HEK293 (cell line): ENCODE results near the gene CUTC.

ENCODE experiments used
- CTCF ChIA-PET: fragments of 350-600 bp; formaldehyde crosslinking; extraction: SDS; loops from one replicate; lab custom pipeline; 2021; ENCODE audit warnings: antibody characterized with exemption; lab: Yijun Ruan, JAX
- POLR2A ChIA-PET: fragments of 300-600 bp; formaldehyde crosslinking; extraction: SDS; loops from one replicate; lab custom pipeline; 2020; ENCODE audit warnings: antibody characterized with exemption, inconsistent platforms; lab: Yijun Ruan, JAX
- H3K27ac ChIP-seq: fragments of 200-500 bp; sonication (Bioruptor generic); 2 replicates; pipeline ENCODE4 v1.5.1; 2014; ENCODE audit warnings: low read depth, low read length, control low read depth, inconsistent platforms; ENCODE audit errors: extremely low read depth
- H3K36me3 ChIP-seq, 2 experiments: fragments of 200-500 bp in 1 of 2; sonication (Bioruptor generic) in 1 of 2; 1 replicate in 1 of 2; 2 replicates in 1 of 2; pipeline ENCODE4 v1.5.1; 2014 to 2017; ENCODE audit warnings: inconsistent platforms in 2 of 2, low read length in 2 of 2; ENCODE audit not compliant: control insufficient read depth in 2 of 2, insufficient read depth in 1 of 2
- H3K4me1 ChIP-seq: fragments of 200-500 bp; sonication (Bioruptor generic); 2 replicates; pipeline ENCODE4 v1.5.1; 2014; ENCODE audit warnings: mild to moderate bottlenecking, low read length, inconsistent platforms; ENCODE audit not compliant: control insufficient read depth, insufficient read depth
- H3K4me3 ChIP-seq: 2 replicates; pipeline ENCODE4 v1.5.1; 2011; ENCODE audit warnings: low read depth, mild to moderate bottlenecking, control low read depth, low read length, moderate library complexity
- H3K9me3 ChIP-seq: fragments of 200-500 bp; sonication (Bioruptor generic); 2 replicates; pipeline ENCODE4 v1.5.1; 2014; ENCODE audit warnings: low read depth, low read length, inconsistent platforms; ENCODE audit not compliant: control insufficient read depth, insufficient read depth
- BCL11B ChIP-seq: fragments of 450-650 bp; formaldehyde crosslinking; IDR thresholded peaks from 2 replicates; pipeline ENCODE4 v1.5.1; 2016; ENCODE audit warnings: low read depth, missing biosample characterization, missing genetic modification characterization
- BCL6B ChIP-seq: fragments of 450-650 bp; formaldehyde crosslinking; IDR thresholded peaks from 2 replicates; pipeline ENCODE4 v1.5.1; 2017; ENCODE audit warnings: missing biosample characterization, missing genetic modification characterization
- GFI1B ChIP-seq: fragments of 450-650 bp; formaldehyde crosslinking; IDR thresholded peaks from 2 replicates; pipeline ENCODE4 v1.5.1; 2016; ENCODE audit warnings: missing biosample characterization, missing genetic modification characterization
- HOXA7 ChIP-seq: sonication (generic); formaldehyde crosslinking; IDR thresholded peaks from 2 replicates; pipeline ENCODE4 v1.8.1; 2022; ENCODE audit warnings: missing genetic modification reagents, borderline replicate concordance
- KLF1 ChIP-seq: fragments of 450-650 bp; formaldehyde crosslinking; IDR thresholded peaks from 2 replicates; pipeline ENCODE4 v1.5.1; 2016; ENCODE audit warnings: missing biosample characterization, missing genetic modification characterization
- KLF8 ChIP-seq: fragments of 450-650 bp; formaldehyde crosslinking; IDR thresholded peaks from 2 replicates; pipeline ENCODE4 v1.5.1; 2016; ENCODE audit warnings: missing biosample characterization, missing genetic modification characterization
- MEIS1 ChIP-seq: sonication (generic); formaldehyde crosslinking; IDR thresholded peaks from 2 replicates; pipeline ENCODE4 v1.8.1; 2022; ENCODE audit warnings: missing genetic modification reagents, mild to moderate bottlenecking, borderline replicate concordance
- MZF1 ChIP-seq: fragments of 450-650 bp; formaldehyde crosslinking; IDR thresholded peaks from 2 replicates; pipeline ENCODE4 v1.5.1; 2017; ENCODE audit warnings: missing biosample characterization, missing genetic modification characterization, borderline replicate concordance
- SP7 ChIP-seq: fragments of 450-650 bp; formaldehyde crosslinking; IDR thresholded peaks from 2 replicates; pipeline ENCODE4 v1.5.1; 2016; ENCODE audit warnings: missing biosample characterization, missing genetic modification characterization
- ZEB2 ChIP-seq: fragments of 450-650 bp; formaldehyde crosslinking; IDR thresholded peaks from 2 replicates; pipeline ENCODE4 v1.5.1; 2016; ENCODE audit warnings: missing biosample characterization, missing genetic modification characterization
- ZFHX2 ChIP-seq: fragments of 450-650 bp; formaldehyde crosslinking; conservative IDR thresholded peaks from 2 replicates; pipeline ENCODE4 v1.5.1; 2016; ENCODE audit warnings: missing biosample characterization, missing genetic modification characterization
- ZFP37 ChIP-seq: fragments of 450-650 bp; formaldehyde crosslinking; IDR thresholded peaks from 2 replicates; pipeline ENCODE4 v1.5.1; 2016; ENCODE audit warnings: missing biosample characterization, missing genetic modification characterization
- ZNF114 ChIP-seq: fragments of 450-650 bp; formaldehyde crosslinking; IDR thresholded peaks from 2 replicates; pipeline ENCODE4 v1.5.0; 2017; ENCODE audit warnings: missing biosample characterization, missing genetic modification characterization
- ZNF214 ChIP-seq: fragments of 450-650 bp; formaldehyde crosslinking; IDR thresholded peaks from 2 replicates; pipeline ENCODE4 v1.5.1; 2017; ENCODE audit warnings: missing biosample characterization, mild to moderate bottlenecking, missing genetic modification characterization, borderline replicate concordance
- ZNF23 ChIP-seq: fragments of 450-650 bp; formaldehyde crosslinking; IDR thresholded peaks from 2 replicates; pipeline ENCODE4 v1.5.1; 2016; ENCODE audit warnings: missing biosample characterization, missing genetic modification characterization, borderline replicate concordance
- ZNF248 ChIP-seq: fragments of 450-650 bp; formaldehyde crosslinking; IDR thresholded peaks from 2 replicates; pipeline ENCODE4 v1.5.1; 2017; ENCODE audit warnings: missing biosample characterization, missing genetic modification characterization
- ZNF26 ChIP-seq: fragments of 450-650 bp; formaldehyde crosslinking; IDR thresholded peaks from 2 replicates; pipeline ENCODE4 v1.5.1; 2016; ENCODE audit warnings: missing biosample characterization, missing genetic modification characterization
- ZNF274 ChIP-seq, 2 experiments: fragments of 200-500 bp in 1 of 2; fragments of 450-650 bp in 1 of 2; sonication (Bioruptor generic) in 1 of 2; formaldehyde crosslinking in 1 of 2; IDR thresholded peaks; 2 replicates each; pipeline versions ENCODE4 v1.5.1 to v1.6.1; 2014 to 2016; ENCODE audit warnings: borderline replicate concordance in 1 of 2, inconsistent platforms in 1 of 2, low read length in 1 of 2, missing biosample characterization in 1 of 2, missing genetic modification characterization in 1 of 2
- ZNF302 ChIP-seq: fragments of 450-650 bp; formaldehyde crosslinking; IDR thresholded peaks from 2 replicates; pipeline ENCODE4 v1.5.1; 2016; ENCODE audit warnings: missing biosample characterization, missing genetic modification characterization, low read depth
- ZNF335 ChIP-seq: fragments of 450-650 bp; formaldehyde crosslinking; conservative IDR thresholded peaks from 2 replicates; pipeline ENCODE4 v1.5.1; 2016; ENCODE audit warnings: missing biosample characterization, missing genetic modification characterization
- ZNF341 ChIP-seq: fragments of 450-650 bp; formaldehyde crosslinking; IDR thresholded peaks from 2 replicates; pipeline ENCODE4; 2016; ENCODE audit warnings: low read depth, missing biosample characterization, missing genetic modification characterization
- ZNF350 ChIP-seq: fragments of 450-650 bp; formaldehyde crosslinking; IDR thresholded peaks from 2 replicates; pipeline ENCODE4 v1.5.0; 2017; ENCODE audit warnings: missing biosample characterization, mild to moderate bottlenecking, missing genetic modification characterization
- ZNF366 ChIP-seq: fragments of 450-650 bp; formaldehyde crosslinking; conservative IDR thresholded peaks from 2 replicates; pipeline ENCODE4 v1.5.1; 2016; ENCODE audit warnings: missing biosample characterization, missing genetic modification characterization
- ZNF391 ChIP-seq: fragments of 450-650 bp; formaldehyde crosslinking; IDR thresholded peaks from 2 replicates; pipeline ENCODE4 v1.5.1; 2016; ENCODE audit warnings: low read depth, missing biosample characterization, missing genetic modification characterization, borderline replicate concordance
- ZNF529 ChIP-seq: fragments of 450-650 bp; formaldehyde crosslinking; IDR thresholded peaks from 2 replicates; pipeline ENCODE4 v1.5.1; 2017; ENCODE audit warnings: missing genetic modification characterization, missing biosample characterization; ENCODE audit not compliant: insufficient replicate concordance
- ZNF580 ChIP-seq: fragments of 450-650 bp; formaldehyde crosslinking; IDR thresholded peaks from 2 replicates; pipeline ENCODE4 v1.5.1; 2016; ENCODE audit warnings: missing biosample characterization, missing genetic modification characterization
- ZNF701 ChIP-seq: fragments of 450-650 bp; formaldehyde crosslinking; IDR thresholded peaks from 2 replicates; pipeline ENCODE4 v1.5.1; 2016; ENCODE audit warnings: missing biosample characterization, missing genetic modification characterization
- ZNF76 ChIP-seq: fragments of 450-650 bp; formaldehyde crosslinking; IDR thresholded peaks from 2 replicates; pipeline ENCODE4; 2016; ENCODE audit warnings: low read depth, missing biosample characterization, missing genetic modification characterization, borderline replicate concordance
- ZNF768 ChIP-seq: fragments of 450-650 bp; formaldehyde crosslinking; IDR thresholded peaks from 2 replicates; pipeline ENCODE4 v1.5.1; 2018; ENCODE audit warnings: missing biosample characterization, mild to moderate bottlenecking, missing genetic modification characterization
- ZSCAN18 ChIP-seq: fragments of 450-650 bp; formaldehyde crosslinking; IDR thresholded peaks from 2 replicates; pipeline ENCODE4 v1.5.1; 2016; ENCODE audit warnings: missing biosample characterization, missing genetic modification characterization

CUTC gene

GRCh38 chr10:99770408-99771045 lies 38.5 kb downstream of the CUTC start:
- no peaks in the 10 kb centered on the region for H3K4me1 ChIP-seq
- H3K9me3 ChIP-seq = no peaks in the 10 kb centered on the region
- no peaks in the 10 kb centered on the region for H3K36me3 ChIP-seq
- CTCF ChIA-PET = interaction anchor here (0.5 to 0.7 kb wide), 3 partner anchors 285 to 1107 kb away, joined by 3 to 4 read pairs (median 3); no protein-coding TSS in a partner anchor
- TF ChIP-seq ZNF214 (tag by site-specific recombination) (no peak), ZNF701 (no peak), MZF1 (tag by site-specific recombination) (no peak), BCL11B (tag by site-specific recombination) (no peak), ZNF580 (tag by site-specific recombination) (no peak), ZNF26 (no peak), ZNF350 (tag by site-specific recombination) (no peak), HOXA7 (no peak), ZSCAN18 (tag by site-specific recombination) (no peak), ZEB2 (tag by site-specific recombination) (no peak), ZNF23 (tag by site-specific recombination) (no peak), ZNF768 (tag by site-specific recombination) (no peak), BCL6B (tag by site-specific recombination) (no peak), ZNF76 (tag by site-specific recombination) (no peak)
- no peak overlapping the region for H3K27ac ChIP-seq
- POLR2A ChIA-PET = no interaction called here
- H3K4me3 ChIP-seq = no peak overlapping the region

- no peak overlapping the region for H3K27ac ChIP-seq
- H3K4me3 ChIP-seq = no peak overlapping the region
- CTCF ChIA-PET = interaction anchor here (0.6 kb wide), 2 partner anchors 530 to 740 kb away, joined by 4 to 5 read pairs; no protein-coding TSS in a partner anchor
- POLR2A ChIA-PET = interaction anchor here (1.0 kb wide), 1 partner anchor 44 kb away, joined by 3 read pairs; the partner anchor contains the start of genes COX15 and CUTC
- H3K4me1 ChIP-seq = peaks cover 13% of the 10 kb centered on the region
- no peaks in the 10 kb centered on the region for H3K36me3 ChIP-seq
- no peaks in the 10 kb centered on the region for H3K9me3 ChIP-seq
- no peak for TF ChIP-seq ZNF335 (tag by site-specific recombination)
- TF ChIP-seq ZNF248 (tag by site-specific recombination) = no peak
- TF ChIP-seq ZNF391 (tag by site-specific recombination) = no peak
- TF ChIP-seq ZNF341 (tag by site-specific recombination) = no peak
- peak; percentile 44; the same call in 1 of the 2 replicates for TF ChIP-seq SP7 (tag by site-specific recombination)
- no peak for TF ChIP-seq ZNF529 (tag by site-specific recombination)
- no peak for TF ChIP-seq MEIS1 (CRISPR knock-in tag)
- no peak for TF ChIP-seq ZSCAN18 (tag by site-specific recombination)
- TF ChIP-seq ZNF366 (tag by site-specific recombination) = no peak
- TF ChIP-seq GFI1B (tag by site-specific recombination) = no peak
- peak; percentile 35; the same call in 1 of the 2 replicates for TF ChIP-seq KLF8 (tag by site-specific recombination)
- TF ChIP-seq ZFP37 (tag by site-specific recombination) = no peak
- 0 out of 2 replicates have a peak, but pooled peaks have one; percentile 28 for TF ChIP-seq ZFHX2 (tag by site-specific recombination)
- TF ChIP-seq KLF1 (tag by site-specific recombination) = no peak
- TF ChIP-seq ZNF302 = no peak
- no peak for TF ChIP-seq ZNF274 (IDR thresholded peaks at IDR 0.05; ENCODE audit: low read length)
- no peak for TF ChIP-seq ZNF274 (tag by site-specific recombination; IDR thresholded peaks at IDR 0.05; ENCODE audit: borderline replicate concordance)
- no peak for TF ChIP-seq ZNF114 (tag by site-specific recombination)
These were observed 43.8 kb downstream of the CUTC start for GRCh38 chr10:99775850-99776249.
